GM19455 (cell line): ENCODE results near the gene MERTK.
A peak's percentile ranks its signal among the peaks of the same experiment; 100 is the strongest.
"Not testable (repeated sequence)": the region's sequence is repeated elsewhere in the genome, so short reads cannot be mapped to it uniquely, and the experiment has no call there.

Experiments
- ATAC-seq: cut with Tn5 transposase; IDR thresholded peaks from one replicate; pipeline ENCODE4 v1.9.1; 2021; ENCODE audit not compliant: unreplicated experiment

The MERTK gene

GRCh38 chr2:111944531-111945210 lies 46.3 kb downstream of the MERTK start:
- no peak for ATAC-seq

DNA sequence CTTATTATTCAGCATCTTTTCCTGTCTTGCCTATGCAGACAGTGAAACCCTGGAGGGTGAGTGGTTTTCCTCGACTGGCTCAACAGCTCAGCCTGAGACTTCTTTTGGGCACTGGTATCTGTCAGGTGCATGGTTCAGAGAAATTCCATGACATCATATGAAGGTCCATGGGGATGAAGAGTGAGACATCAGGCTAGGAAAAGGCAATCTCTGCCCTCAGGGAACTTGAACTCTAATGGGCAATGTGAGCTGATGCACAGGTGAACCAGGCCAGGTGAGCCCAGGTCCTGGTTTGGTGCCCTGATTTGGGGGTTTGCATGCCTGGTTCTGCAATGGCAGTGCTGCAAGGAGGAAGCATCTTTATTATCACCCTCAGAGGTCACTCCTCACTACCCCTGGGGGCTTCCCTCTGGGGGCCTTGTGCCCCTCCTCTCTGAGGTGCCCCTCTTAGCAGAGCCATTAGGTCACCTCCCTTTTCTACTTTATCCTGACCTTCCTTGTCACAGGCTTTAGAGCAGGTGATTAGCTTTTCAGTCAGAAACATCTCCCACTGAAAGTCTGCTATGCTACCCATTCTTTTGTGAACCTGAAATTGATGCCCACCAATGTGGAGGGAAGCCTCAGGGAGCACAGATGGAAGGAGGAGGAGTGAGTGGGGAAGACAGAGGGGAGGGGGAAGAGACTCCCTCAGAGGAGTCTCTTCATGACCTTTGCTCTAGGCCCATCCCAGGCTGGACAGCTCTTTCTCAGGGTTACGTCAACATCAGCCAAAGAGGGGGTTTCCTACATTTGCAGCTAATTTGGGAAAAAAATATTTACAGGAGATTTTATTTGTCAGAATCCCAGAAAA lies 47.3 kb downstream of the MERTK start:
- ATAC-seq: no peak

- no peak for ATAC-seq
These were observed 48.1 kb downstream of the MERTK start for GRCh38 chr2:111946294-111947114.

DNA sequence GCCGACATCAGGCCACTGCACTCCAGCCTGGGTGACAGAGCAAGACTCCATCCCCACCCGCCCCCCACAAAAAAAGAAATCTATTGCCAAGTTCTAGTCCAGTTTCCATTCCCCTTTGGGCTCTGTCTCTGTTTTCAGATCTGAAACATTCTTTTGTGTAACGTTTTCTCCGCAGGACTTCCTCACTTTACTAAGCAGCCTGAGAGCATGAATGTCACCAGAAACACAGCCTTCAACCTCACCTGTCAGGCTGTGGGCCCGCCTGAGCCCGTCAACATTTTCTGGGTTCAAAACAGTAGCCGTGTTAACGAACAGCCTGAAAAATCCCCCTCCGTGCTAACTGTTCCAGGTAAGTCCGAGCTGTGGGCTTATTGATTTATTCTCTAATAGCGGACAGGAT lies 48.8 kb downstream of the MERTK start:
- ATAC-seq: no peak

DNA sequence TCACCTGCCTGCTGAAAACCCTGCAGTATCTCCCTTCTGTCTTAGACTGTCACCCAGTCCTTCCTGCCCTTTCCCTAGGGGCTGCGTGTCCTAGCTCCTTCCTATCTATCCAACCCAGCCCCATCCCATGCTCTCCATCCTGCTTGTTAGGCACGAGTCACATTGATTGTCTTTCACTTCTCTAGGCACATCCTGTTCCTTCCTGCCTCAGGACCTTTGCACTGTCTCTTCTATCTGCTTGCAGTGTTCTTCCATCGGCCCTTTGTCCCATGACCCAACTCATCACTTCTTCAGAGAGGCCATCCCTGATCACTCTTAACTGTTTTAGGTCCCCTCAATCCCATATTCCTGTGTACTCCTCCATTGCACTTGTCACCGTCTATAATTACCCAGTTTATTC lies 50.4 kb downstream of the MERTK start:
- ATAC-seq: no peak

DNA sequence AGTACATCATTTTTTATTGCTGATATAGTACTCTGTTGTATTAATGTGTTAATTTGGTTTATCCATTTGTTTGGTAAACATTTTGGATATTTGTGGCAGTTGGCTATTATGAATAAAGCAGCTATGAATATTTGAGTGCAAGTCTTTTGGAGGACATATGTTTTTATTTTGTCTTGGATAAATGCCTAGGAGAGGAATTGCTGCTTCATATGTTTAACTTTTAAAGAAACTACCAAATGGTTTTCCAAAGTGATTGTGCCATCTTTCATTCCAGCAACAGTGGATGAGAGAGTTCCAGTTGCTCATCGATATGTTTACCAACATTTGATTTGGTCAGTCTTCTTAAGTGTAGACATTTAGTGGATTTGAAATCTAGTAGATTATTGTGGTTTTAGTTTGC lies 51.8 kb downstream of the MERTK start:
- no peak for ATAC-seq

DNA sequence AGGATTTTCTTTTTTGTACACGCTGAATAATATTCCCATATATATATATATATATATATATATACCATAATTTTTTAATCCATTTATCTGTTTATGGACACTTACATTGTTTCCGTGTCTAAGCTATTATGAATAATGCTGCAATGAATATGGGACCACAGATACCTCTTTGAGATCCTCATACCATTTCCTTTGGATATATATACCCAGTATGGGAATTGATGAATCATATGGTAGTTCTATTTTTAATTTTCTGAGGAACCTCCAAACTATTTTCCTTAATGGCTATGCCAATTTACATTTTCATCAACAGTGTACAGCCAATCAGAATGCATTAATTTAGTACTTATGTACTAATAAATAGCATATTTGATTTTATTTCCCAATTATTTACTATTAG lies 53.1 kb downstream of the MERTK start:
- ATAC-seq: no peak

GRCh38 chr2:111952871-111953452 lies 54.6 kb downstream of the MERTK start:
- ATAC-seq: no peak

GRCh38 chr2:111954602-111955332 lies 56.4 kb downstream of the MERTK start:
- no peak for ATAC-seq

- no peak for ATAC-seq
These were observed 59.5 kb downstream of the MERTK start for GRCh38 chr2:111957872-111958354.

DNA sequence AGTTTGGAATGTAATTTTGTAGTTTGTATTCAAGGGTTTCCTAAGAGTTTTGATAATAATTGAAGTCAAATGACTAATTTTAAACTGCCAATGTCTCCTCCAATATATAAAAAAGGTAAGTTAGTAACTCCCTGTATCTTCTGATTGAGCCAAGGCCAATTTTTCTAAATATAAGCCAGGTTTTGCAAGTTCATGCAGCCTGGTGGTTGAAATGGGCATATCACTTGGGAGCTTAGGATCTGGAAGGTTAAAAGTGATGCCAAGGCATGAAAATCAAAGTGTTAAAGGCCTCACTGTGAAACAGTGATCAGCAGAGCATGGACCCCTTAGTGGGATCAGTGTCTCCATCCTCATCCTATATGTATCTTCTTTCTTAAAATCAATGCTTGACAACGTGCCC lies 60.5 kb downstream of the MERTK start:
- ATAC-seq: no peak

DNA sequence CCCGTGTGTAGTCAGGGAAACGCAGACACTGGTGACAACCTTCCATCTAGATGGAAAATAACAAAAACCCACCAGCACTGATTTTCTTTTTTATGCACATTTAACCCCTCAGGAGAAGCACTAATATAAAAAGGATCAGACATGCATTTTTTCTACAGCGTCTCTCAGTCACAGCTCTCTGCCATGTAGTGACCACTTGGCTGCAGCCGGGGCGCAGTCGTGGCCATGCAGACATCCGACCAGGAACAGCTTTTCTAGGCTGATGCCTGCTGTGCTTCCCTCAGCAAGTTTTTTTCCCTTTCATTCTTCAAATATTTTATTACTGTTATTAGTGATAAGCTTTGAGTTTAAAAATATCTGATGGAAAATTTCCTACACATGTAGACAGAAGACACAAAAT lies 63.3 kb downstream of the MERTK start:
- no peak for ATAC-seq

GRCh38 chr2:111963086-111963485 lies 64.7 kb downstream of the MERTK start:
- not testable (repeated sequence) for ATAC-seq

DNA sequence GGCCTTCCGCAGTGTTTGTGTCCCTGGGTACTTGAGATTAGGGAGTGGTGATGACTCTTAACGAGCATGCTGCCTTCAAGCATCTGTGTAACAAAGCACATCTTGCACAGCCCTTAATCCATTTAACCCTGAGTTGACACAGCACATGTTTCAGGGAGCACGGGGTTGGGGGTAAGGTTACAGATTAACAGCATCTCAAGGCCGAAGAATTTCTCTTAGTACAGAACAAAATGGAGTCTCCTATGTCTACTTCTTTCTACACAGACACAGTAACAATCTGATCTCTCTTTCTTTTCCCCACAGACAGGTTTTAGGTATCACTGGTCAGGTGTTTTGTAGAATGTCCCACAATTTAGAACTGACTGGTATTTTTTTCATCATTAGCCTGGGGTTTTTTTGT lies 65.1 kb downstream of the MERTK start:
- not testable (repeated sequence) for ATAC-seq

GRCh38 chr2:111965062-111965461 lies 66.7 kb downstream of the MERTK start:
- no peak for ATAC-seq

GRCh38 chr2:111966241-111966640 lies 67.8 kb downstream of the MERTK start:
- ATAC-seq: no peak

GRCh38 chr2:111967018-111967417 lies 68.6 kb downstream of the MERTK start:
- ATAC-seq: no peak

- no peak for ATAC-seq
These were observed 72.0 kb downstream of the MERTK start for GRCh38 chr2:111970453-111970852.

GRCh38 chr2:111972955-111973565 lies 74.7 kb downstream of the MERTK start:
- peak; percentile 52 for ATAC-seq

DNA sequence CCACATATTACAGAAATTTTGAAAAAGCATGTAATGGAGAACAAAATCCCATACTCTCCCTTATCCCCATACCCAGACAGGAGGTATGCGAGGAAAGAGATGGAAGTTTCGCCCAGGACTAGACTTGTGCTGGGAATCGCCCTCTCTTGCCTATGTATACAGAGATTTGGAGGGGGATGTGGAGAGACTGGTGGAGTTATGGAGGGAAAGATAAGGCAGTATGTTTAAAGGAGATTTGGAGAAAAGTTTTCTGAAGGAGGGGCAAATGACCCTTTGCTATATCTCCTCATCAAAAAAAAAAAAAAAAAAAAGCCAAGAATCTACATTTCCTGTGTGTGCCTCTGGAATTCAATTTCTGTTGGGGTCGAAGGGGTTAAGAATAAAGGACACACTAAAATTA lies 75.3 kb downstream of the MERTK start:
- ATAC-seq: no peak
